WTC11 (cell line): ENCODE data around the gene LLGL1.

ENCODE experiments used
- ARID4B ChIP-seq: sonication (generic); formaldehyde crosslinking; IDR thresholded peaks from 2 replicates; pipeline ENCODE4 v1.8.0; 2023; ENCODE audit warnings: missing genetic modification reagents, mild to moderate bottlenecking, borderline replicate concordance
- ATF6 ChIP-seq: sonication (generic); formaldehyde crosslinking; IDR thresholded peaks from 2 replicates; pipeline ENCODE4 v1.8.1; 2023; ENCODE audit warnings: mild to moderate bottlenecking, missing genetic modification reagents
- CBFB ChIP-seq: sonication (generic); formaldehyde crosslinking; IDR thresholded peaks from 2 replicates; pipeline ENCODE4 v1.8.1; 2022; ENCODE audit warnings: mild to moderate bottlenecking, low read depth, missing genetic modification reagents
- CREB1 ChIP-seq: sonication (generic); formaldehyde crosslinking; IDR thresholded peaks from 2 replicates; pipeline ENCODE4 v1.8.0; 2023; ENCODE audit warnings: mild to moderate bottlenecking, missing genetic modification reagents
- ESRRA ChIP-seq: sonication (generic); formaldehyde crosslinking; IDR thresholded peaks from 2 replicates; pipeline ENCODE4 v1.8.1; 2022; ENCODE audit warnings: mild to moderate bottlenecking, missing genetic modification reagents, borderline replicate concordance
- ETV6 ChIP-seq: sonication (generic); formaldehyde crosslinking; IDR thresholded peaks from 2 replicates; pipeline ENCODE4 v1.8.1; 2022; ENCODE audit warnings: mild to moderate bottlenecking, missing genetic modification reagents
- HMGA2 ChIP-seq: fragments of 250-450 bp; sonication (Bioruptor Pico); IDR thresholded peaks from 2 replicates; pipeline ENCODE4 v1.4.0; 2021; ENCODE audit warnings: mild to moderate bottlenecking, moderate library complexity
- JUN ChIP-seq: sonication (generic); formaldehyde crosslinking; IDR thresholded peaks from 2 replicates; pipeline ENCODE4 v1.8.0; 2023; ENCODE audit warnings: mild to moderate bottlenecking, missing genetic modification reagents
- NFYB ChIP-seq: sonication (generic); formaldehyde crosslinking; conservative IDR thresholded peaks from 2 replicates; pipeline ENCODE4 v1.8.0; 2022; ENCODE audit warnings: low read depth, missing genetic modification reagents
- TF ChIP-seq, protein P1 (sequence below): fragments of 200-600 bp; IDR thresholded peaks from 2 replicates; pipeline ENCODE4 v1.8.0; 2022; ENCODE audit warnings: antibody characterized with exemption
- TF ChIP-seq, protein P2 (sequence below): sonication (generic); formaldehyde crosslinking; IDR thresholded peaks from 2 replicates; pipeline ENCODE4 v1.8.0; 2022; ENCODE audit warnings: mild to moderate bottlenecking, missing genetic modification reagents
- TF ChIP-seq, protein P3 (sequence below): sonication (generic); formaldehyde crosslinking; IDR thresholded peaks from 2 replicates; pipeline ENCODE4 v1.8.0; 2022; ENCODE audit warnings: mild to moderate bottlenecking, missing genetic modification reagents
- TF ChIP-seq, protein P4 (sequence below): sonication (generic); formaldehyde crosslinking; IDR thresholded peaks from 2 replicates; pipeline ENCODE4 v1.8.1; 2023; ENCODE audit warnings: mild to moderate bottlenecking, missing genetic modification reagents, moderate library complexity
- TF ChIP-seq, protein P5 (sequence below): sonication (generic); formaldehyde crosslinking; IDR thresholded peaks from 2 replicates; pipeline ENCODE4 v1.8.0; 2022; ENCODE audit warnings: mild to moderate bottlenecking, missing genetic modification reagents

- TF ChIP-seq, protein P1, sequence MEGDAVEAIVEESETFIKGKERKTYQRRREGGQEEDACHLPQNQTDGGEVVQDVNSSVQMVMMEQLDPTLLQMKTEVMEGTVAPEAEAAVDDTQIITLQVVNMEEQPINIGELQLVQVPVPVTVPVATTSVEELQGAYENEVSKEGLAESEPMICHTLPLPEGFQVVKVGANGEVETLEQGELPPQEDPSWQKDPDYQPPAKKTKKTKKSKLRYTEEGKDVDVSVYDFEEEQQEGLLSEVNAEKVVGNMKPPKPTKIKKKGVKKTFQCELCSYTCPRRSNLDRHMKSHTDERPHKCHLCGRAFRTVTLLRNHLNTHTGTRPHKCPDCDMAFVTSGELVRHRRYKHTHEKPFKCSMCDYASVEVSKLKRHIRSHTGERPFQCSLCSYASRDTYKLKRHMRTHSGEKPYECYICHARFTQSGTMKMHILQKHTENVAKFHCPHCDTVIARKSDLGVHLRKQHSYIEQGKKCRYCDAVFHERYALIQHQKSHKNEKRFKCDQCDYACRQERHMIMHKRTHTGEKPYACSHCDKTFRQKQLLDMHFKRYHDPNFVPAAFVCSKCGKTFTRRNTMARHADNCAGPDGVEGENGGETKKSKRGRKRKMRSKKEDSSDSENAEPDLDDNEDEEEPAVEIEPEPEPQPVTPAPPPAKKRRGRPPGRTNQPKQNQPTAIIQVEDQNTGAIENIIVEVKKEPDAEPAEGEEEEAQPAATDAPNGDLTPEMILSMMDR, result no peak
- TF ChIP-seq, protein P2, sequence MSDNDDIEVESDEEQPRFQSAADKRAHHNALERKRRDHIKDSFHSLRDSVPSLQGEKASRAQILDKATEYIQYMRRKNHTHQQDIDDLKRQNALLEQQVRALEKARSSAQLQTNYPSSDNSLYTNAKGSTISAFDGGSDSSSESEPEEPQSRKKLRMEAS (CRISPR knock-in tag), result no peak
- TF ChIP-seq ATF6 (CRISPR knock-in tag) (no peak), JUN (CRISPR knock-in tag) (no peak), HMGA2 (no peak), ESRRA (no peak), NFYB (CRISPR knock-in tag) (no peak), CBFB (no peak), ETV6 (CRISPR knock-in tag) (no peak), ARID4B (CRISPR knock-in tag) (no peak), CREB1 (CRISPR knock-in tag) (no peak)
- TF ChIP-seq, protein P3, sequence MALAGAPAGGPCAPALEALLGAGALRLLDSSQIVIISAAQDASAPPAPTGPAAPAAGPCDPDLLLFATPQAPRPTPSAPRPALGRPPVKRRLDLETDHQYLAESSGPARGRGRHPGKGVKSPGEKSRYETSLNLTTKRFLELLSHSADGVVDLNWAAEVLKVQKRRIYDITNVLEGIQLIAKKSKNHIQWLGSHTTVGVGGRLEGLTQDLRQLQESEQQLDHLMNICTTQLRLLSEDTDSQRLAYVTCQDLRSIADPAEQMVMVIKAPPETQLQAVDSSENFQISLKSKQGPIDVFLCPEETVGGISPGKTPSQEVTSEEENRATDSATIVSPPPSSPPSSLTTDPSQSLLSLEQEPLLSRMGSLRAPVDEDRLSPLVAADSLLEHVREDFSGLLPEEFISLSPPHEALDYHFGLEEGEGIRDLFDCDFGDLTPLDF (CRISPR knock-in tag), result no peak
- TF ChIP-seq, protein P4, sequence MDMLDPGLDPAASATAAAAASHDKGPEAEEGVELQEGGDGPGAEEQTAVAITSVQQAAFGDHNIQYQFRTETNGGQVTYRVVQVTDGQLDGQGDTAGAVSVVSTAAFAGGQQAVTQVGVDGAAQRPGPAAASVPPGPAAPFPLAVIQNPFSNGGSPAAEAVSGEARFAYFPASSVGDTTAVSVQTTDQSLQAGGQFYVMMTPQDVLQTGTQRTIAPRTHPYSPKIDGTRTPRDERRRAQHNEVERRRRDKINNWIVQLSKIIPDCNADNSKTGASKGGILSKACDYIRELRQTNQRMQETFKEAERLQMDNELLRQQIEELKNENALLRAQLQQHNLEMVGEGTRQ (CRISPR knock-in tag), result no peak
- TF ChIP-seq, protein P5, sequence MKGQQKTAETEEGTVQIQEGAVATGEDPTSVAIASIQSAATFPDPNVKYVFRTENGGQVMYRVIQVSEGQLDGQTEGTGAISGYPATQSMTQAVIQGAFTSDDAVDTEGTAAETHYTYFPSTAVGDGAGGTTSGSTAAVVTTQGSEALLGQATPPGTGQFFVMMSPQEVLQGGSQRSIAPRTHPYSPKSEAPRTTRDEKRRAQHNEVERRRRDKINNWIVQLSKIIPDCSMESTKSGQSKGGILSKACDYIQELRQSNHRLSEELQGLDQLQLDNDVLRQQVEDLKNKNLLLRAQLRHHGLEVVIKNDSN, result no peak
Measured at GRCh38 chr17:18285296-18285695, 59.9 kb downstream of the LLGL1 start.
